ENCODE results near the gene RELN.

- no peak for TF ChIP-seq POLR2AphosphoS5 (IDR thresholded peaks at IDR 0.05; ENCODE audit: low read depth, low read length)
- no peak for TF ChIP-seq SIN3A (IDR thresholded peaks at IDR 0.05; ENCODE audit: borderline replicate concordance, insufficient read depth, low read length)
- no peak for TF ChIP-seq TAF1 (IDR thresholded peaks at IDR 0.05; ENCODE audit: borderline replicate concordance, insufficient read depth, low read length)
Measured at GRCh38 chr7:103447073-103447960, 542.1 kb downstream of the RELN start.

All from PFSK-1 (cell line).